HG03045 (cell line): Measurements from ENCODE around the gene ELF4.
"Not testable (repeated sequence)": the region's sequence is repeated elsewhere in the genome, so short reads cannot be mapped to it uniquely, and the experiment has no call there.

Source experiments
- ATAC-seq: cut with Tn5 transposase; IDR thresholded peaks from one replicate; pipeline ENCODE4 v1.9.1; 2021; ENCODE audit warnings: mild to moderate bottlenecking, moderate library complexity; ENCODE audit not compliant: unreplicated experiment

ELF4 gene

DNA sequence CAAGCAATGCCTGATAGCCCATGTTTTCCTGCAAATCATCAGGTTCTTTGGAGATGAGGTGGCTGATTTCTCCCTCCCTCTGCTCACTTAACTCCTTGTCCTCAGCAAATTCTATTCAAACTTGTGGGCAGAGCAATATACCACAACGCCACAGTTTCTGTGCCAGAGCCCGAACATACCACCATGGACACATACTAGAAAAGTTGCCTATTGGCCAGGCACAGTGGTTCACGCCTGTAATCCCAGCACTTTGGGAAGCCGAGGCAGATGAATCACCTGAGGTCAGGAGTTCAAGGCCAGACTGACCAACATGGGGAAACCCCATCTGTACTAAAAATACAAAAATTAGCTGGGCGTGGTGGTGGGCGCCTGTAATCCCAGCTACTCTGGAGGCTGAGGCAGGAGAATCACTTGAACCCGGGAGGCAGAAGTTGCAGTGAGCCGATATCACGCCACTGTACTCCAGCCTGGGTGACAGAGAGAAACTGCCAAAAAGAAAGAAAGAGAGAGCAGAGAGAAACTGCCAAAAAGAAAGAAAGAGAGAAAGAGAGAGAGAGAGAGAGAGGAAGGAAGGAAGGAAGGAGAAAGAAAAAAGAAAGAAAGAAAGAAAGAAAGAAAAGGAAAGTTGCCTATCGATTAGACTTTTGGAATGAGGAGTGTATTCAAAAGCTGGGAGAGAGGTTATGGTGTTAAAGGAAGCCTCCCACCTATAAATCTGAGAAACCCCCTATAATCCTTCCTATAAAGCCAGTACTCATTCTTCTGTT is 5.0 kb upstream of the ELF4 start:
- ATAC-seq, result not testable (repeated sequence)

DNA sequence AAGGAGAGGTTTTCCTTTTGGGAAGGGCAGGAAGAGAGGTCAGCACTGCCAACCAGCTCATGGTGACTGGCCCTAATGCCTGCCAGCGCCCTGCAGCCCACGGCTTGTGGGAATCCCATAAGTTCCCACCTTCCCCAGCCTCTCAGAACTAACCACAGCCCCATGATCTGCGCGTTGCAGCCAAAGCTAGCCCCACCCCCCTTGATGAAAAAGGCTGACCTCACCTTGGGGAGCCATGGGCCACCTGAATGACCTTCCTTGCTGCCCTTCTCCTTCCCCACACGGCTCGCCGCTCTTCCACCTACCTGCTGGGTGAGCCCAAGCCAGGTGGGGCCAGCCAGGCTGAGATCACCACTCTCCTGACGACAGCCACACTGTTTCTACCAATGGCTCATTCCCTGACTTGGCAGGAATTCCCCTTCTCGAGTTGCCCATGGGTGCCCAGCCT is 3.9 kb upstream of the ELF4 start:
- no peak for ATAC-seq

DNA sequence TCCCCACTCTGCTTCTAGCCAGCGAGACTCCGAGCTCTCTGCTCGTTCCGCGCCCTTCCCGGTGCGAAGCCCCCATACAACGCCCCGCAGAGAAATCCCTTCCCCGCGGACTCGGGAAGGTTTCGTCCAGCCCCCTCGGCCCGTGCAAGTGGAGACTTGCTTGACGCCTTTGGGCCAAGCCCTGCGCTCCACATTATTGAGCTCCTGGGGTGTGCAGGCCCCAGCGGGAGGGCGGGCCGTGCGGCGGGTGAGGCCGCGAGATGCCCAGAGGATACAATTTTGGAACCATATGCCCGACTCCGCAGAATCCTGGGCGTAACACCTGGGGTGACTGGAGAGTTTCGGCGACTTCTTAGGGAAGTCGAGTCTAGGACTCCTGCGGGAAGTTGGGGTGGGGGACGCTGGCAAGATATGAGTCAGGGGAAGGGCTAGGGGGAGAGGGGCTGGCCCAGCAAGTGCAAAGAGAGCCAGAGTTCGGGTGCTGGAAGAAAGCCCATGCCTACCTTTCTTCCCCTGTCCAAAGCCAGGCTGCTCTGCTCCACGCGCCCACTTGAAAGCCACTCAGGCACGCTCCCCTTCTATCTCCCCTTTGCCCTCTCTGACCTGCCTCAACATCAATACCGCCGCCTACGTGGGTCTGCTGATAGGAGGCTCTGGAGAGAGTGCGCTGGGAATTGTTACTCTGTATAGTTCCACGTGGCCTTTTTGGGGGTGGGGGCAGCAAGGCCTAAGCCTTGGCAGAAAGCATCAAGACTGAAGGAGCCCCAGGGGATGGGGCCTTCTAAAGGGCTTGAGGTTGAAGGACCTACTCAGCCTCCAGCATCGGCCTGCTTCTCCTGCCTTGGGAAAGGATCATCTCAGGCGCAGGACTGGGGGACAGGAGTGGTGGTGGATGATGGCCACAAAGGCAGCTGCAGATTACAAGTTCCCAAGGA is 1.2 kb upstream of the ELF4 start:
- ATAC-seq, result no peak

DNA sequence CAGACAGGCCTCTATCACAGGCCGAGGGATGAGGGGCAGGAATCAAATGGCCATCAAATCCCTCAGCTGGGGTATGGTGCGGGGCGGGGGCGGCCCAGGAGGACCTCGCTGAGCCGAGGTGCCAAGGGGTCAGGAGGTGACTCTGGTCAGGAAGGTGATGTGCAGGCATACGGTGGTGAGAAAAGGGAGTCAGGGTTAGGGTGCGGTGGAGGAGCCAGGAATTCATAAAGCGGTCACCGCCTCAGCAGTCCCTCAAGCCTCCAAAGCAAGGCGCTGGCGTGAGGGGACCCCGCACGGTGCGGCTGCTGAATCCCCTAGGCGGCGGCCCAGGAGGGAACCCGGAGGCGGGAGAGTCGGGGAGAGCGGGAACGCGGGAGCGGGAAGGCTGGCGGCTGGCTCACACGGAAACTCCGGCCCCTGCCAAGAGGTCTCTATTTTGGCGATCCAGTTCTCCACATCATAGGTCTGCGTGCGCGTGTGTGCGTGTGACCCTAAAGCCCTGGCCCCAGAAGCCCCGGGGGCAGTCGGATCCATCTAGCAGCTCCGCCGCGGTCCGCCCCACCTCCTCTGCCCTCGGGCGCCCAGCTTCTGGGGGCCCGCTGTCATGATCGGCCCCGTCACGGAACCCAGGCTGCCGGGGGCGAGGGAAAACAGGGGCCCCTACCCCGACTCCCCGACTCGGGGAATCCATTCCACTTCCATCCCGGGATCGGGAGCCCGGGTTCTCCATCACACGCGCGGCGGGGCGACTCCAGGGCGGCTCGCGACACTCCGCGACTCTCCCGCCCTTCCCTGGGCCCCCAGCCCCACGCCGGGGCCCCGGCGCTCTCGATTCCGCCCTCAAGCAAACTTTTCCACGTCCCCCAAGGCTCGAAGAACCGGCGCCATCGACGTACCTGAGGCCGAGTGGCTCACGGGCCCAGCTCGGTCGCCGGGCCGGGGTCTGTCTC is 593 bp downstream of the ELF4 start:
- peak; percentile 26 for ATAC-seq

DNA sequence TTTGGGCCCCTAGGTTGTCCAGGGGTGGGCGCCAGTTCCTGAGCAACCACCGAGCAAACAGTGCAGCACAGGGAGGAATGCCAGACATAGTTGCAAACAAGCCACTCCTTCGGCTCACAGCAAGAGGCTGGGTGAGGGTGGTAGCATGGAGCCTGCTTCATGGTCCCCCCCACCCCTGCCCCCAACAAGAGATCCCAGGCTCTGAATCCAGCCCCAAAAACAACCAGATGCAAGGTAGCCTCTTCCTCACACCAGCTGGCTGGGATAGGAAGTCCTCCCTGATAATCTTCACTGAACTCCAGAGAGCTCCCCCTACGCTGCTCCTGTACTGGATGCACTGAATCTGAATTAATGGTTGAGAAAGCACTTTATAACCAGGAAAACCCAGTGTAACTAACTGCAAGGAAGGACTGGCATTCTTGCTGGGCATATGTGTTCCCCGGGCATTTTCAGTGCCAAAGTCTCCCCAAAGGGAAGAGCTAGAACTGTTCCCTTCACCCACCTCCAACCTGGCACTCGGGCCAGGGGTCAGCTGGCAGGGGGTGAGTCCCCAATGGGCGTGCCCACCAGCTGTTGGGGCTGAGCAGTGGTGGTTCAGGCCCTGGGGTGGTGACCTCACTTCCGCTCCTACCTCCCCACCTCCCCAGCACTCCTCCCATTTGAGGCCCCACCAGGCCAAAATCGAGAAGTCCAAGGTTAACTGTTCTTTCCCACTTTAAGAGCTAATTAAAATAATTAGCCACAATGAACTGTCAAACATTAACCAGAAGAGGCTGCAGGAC is 1.5 kb downstream of the ELF4 start:
- ATAC-seq, result peak; percentile 66

DNA sequence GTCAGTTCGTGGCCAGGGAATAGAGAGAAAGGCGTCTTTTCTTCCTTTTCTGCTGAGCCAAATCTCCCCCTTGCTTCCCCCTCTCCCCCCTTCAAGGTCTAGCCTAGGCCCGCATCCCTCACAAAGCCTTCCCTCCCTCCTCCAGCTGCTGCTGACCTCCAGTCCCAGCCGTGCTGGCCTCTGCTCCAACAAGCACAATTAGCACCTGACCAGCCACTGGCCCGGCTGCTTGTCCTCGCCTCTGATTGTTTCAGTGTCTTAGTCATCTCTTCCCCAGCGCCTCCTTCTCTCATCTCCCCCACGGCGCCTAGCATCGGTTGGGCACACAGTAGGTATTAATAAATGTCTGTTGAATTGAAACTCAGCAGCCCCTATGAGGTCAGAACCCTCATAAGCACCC is 4.2 kb downstream of the ELF4 start:
- ATAC-seq, result no peak

DNA sequence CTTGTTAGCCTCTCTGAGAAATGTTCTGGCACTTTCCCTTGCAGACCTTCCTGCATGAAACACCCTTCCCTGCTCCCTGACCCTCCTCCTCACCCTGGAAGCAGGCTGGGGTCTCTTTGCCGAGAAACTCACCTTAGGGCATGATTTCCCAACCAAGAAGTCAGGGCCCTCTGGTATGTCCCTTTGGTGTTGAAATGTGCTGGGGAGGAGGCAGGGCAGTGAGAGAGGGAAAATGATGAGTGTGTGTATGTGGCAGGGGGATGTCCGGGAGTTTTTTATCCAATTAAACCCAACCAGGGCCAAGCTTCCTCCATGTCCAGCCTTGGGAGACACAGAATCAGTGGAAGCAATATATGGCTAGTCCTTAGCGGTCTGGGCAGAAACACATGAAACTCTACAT is 5.1 kb downstream of the ELF4 start:
- no peak for ATAC-seq

DNA sequence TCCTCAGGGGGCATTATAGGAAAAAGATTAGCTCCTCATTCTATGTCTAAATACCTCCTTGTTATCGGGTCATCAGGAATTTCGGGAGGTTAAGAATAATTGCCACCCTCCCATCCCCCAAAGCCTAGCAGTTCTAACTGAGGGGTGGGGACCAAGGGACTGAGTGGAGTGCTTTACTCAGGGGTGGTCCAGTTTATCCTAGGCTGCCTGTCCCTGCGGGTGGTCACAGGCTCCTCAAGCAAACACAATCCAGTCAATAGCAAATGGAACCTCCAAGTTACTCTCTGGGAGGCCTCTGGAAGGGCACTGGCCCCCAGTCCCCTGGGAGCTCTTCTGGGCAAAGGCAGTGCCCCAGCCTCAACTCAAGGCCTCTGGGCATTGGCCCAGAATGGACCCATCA is 6.7 kb downstream of the ELF4 start:
- ATAC-seq, result no peak

DNA sequence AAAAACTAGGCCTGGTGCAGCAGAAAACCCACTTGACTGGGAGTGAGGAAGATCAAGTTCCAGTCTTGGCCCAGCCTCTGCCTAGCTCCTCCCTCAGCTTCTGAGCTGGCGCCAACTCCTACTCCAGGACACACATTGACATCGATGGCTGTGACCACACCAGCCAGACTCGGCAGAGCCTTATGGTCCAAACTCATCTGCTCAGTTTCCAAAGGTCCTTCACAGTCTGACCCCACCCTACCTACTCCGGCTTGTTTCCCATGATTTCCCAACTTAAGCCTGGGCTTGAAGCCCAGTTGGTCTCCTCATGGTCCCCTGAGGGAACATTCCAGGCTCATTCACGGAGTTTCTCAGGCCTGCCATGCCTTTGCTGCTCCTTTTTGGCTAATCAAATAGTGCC is 10.1 kb downstream of the ELF4 start:
- ATAC-seq, result no peak

DNA sequence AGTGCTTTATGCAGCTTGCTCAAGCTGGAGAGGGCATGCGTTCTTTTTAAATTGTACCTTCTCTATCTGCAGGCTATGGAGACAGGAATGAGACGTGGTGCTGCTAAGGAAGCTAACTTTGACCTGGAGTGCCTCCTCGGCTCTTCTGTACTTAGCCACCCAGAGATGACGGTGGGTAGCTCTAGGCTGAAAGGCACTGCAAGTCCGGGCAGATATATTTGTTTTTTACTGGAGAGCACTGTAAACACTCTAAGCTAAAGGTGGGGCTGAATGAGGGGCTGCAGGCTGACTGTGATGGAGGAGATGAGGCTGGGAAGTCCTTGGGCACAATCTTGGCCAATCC is 12.1 kb downstream of the ELF4 start:
- no peak for ATAC-seq

DNA sequence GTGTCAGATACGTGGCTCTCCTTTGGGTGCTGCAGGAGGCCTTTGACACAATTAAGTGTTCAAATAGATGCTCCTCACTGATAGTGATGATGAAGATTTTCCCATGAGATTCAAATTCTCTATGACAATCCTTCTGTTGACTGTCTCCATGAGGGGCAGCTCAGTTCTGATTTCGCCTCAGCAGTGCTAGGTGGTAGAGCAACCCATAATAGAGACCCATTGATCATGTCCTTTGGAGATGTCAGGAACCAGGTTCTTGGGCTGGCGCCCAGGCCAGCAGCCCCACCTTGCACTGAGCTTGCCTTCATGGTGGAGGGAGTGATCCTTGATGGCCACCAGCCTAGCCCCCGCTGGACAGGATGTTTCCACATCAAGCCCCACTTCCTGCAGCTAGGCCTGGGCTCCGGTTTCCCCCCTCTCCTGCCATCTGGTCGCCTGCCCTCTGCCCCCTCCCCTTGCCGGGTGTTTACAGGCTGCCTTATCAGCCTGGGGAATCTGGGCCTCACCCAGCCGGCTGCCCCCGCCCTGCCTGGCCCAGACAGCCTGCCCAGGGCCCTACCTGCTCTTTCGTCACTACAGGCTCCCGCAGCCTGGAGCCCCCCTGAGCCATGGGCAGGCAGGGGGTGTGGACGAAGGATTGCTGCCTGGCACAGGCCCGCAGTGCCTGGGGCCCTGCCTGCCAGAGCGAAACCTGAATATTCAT is 12.6 kb downstream of the ELF4 start:
- ATAC-seq, result no peak

DNA sequence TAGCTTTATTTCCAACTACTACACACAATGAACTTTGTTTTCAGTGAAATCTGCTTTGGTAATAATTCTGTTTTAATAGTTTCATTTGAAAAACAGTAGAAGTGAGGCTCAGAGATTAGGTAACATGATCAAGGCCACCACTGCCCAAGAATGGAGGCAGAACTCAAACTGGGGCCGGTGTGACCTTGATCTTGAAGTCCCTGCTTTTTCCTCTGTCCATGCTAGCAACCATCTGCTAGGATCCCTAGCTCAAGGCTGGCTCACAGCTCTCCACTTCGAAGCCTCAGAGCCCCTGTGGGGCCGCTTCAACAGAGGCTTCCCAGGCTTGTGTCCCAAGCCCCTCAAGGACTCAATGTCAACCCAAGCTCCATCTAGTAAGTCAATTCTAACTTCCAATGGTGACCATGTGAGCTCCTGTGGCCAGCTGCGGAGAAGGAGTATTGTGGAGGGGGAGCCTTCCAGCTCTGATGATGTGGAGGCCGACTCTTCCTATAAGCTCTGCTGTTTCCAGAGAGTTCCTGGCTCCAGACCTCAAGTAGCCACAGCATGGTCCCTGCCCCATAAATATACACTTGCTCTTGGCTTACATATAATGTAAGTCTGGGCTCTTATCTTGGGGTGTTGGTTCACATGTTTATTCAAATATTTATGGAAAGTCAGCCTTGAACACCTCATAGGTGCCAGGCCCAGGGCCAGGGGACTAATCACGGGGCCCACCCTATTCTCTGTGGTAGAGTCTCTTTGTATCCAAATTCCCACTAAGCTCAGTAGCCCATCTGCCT is 14.9 kb downstream of the ELF4 start:
- no peak for ATAC-seq

DNA sequence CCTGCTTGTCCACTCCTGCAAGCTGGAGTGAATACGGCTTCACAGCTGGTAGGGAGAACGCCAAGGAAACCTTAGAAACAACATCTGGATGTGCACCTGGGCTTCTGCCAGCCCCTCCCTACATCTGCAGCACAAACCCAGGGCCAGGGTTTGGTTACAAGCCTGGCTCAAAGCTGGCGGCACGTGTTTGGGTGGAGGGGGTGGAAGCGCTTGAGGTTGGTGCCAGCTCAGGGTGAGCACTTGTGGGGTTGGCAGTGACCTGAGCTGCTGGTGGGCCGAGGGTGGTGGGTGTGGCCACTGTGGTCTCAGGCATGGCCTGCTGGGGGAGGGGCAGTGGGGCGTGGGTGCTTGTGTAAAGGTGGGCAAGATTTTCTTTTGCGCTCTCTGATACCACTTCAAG is 15.6 kb downstream of the ELF4 start:
- ATAC-seq, result no peak

DNA sequence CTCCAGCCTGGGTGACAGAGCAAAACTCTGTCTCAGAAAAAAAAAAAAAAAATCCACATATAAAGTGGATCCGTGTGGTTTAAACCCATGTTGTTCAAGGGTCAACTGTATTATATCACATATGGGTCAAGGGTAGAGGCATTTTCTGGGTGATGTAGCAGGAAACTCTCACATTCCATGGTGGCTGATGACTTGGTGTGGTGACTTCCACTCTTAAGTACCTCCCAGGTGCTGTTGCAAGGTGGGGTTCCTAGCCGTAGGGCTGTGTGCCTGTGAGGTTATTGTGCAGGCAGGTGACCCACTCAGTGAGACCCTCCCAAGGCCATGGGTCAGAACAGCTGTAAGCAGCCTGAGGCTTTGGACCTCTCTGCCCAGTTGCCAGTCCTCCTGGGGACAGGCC is 17.0 kb downstream of the ELF4 start:
- ATAC-seq, result no peak

DNA sequence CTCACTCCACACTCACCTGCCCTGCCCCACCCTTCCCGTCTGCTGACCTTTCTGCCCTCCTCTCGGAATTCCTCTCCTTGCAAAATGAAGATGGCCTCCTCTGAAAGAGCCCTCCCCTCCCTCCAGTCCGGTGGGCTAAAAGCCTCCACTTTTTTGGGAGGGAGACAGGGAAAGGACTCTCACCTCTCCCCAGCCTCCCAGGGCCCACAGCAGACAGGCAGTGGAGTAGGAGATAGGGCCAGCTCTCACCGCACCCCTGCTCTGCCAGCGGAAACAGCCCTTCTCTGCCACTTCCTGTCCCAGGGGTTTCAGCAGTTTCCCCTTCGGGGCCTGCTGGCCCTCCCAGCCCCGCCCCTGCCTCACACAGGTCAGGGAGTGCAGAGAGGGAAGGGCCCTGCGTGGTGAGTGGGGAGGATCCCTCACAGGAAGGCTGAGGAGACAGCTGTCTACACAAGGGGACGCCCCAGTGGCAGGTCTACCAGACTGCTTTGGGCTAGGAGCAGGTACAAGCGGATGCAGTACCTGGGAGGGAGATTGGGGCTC is 18.2 kb downstream of the ELF4 start:
- ATAC-seq, result peak; percentile 99

DNA sequence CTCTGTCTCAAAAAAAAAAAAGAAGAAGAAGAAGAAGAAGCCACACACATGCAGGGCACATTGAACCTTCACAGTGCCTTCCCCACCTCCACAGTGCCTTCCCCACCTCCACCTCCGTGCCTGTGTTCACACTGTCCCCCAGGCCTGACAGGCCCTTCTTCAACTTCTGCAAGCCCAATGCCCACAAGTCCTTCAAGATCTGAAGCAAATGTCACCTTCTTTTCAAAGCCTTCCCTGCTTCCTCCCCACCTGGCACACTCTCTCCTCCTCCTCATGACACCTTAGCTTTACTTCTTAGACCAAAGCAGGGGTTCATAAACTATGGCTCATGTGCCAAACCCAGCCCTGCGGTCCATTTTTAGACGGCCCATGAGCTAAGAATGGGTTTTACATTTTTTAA is 19.9 kb downstream of the ELF4 start:
- no peak for ATAC-seq

DNA sequence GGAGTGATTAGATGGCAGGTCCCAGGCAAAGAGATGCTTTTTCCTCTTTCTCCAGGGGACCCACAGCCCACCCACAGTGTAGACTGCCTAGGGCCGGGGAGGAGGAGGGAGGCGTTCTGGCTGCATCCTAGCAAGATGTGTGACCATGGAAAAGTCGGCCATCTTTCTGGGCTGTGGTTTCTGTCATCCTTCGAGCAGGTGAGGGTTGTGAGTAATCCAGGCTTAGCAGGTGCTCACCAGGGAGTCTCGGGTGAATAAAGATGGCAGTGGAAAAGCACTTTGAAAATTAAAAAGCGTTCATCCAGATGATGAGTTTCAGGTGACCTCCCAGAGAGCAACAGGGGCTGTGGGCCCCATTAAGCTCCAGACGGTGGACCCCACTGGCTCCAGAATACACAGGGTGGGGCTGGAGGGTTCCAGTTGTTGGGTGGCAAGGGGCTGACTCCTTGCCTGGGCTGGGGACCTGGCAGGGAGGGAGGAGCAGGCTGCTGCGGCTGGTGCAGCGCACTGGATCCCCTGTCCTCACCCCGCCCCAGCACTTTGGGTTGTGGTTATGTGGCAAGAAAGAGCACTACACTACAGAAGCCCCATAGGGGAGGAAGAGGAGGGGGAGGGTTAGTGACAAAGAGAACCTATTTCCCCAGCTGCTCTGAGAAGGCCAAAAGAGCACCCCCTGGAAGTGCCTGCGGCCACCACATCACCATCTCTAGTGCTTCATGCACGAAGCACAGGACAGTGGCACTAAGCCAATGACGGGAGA is 23.7 kb downstream of the ELF4 start:
- ATAC-seq, result no peak
